ENCODE measurements around the gene DLG4. TPM values are rescaled to one million over a fixed set of nuclear protein-coding genes. Genes with fewer than 3 reads are reported as not detected.
A peak's percentile ranks its signal among the peaks of the same experiment; 100 is the strongest.

DLG4 gene
- total RNA-seq, 1 experiment from 2014 or later, result 38.3 TPM

DNA sequence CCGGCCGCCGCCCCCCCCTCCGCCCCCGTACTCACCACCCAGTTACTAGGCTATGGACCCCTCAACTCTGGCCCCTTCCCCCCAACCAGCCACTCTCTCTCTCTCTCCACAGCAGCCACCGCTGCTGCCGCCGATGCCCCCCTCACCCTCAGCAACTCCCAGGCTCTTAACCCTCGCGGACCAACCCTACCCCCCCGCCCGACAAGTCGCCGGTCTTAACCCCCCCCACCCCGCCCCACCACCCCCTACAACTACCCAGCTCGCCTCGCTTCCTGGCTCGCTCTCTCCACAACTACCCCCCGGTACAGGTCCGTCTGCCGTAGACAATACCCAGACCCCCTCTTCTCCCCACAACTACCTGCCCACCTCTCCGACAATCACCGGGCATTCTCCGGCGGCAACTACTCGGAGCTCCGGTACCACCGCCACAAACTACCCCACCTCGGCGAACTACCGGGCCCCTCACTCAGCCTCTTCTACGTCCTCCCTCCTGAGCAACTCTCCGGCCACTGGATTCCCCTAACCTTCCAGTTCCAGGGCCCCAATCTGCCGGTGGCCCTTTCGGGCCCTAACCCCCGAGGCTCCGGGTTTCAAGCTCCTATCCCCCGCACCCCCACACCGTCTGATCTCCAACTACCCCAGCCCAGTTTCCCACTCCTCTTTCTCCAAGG lies 18.9 kb upstream of the DLG4 start:
- no peak overlapping the region for H4K91ac ChIP-seq (ENCODE audit: insufficient read length, low read depth, low read length)
- no peak overlapping the region for H3K56ac ChIP-seq (ENCODE audit: insufficient read length, low read depth, low read length)
- H2BK12ac ChIP-seq (ENCODE audit: insufficient read length, low read depth, low read length), result no peak overlapping the region
- no peak overlapping the region for H2BK15ac ChIP-seq (ENCODE audit: low read depth, low read length)
- peak overlapping the region; percentile 95 to 97 for H3K4me3 Mint-ChIP-seq
- H3K27ac Mint-ChIP-seq, result peak overlapping the region; percentile 95 to 99 (median 97); a peak in 6 of 7 replicates
- no peak overlapping the region for H4K5ac ChIP-seq (ENCODE audit: insufficient read length, low read depth, low read length)
- WGBS (ENCODE audit: extremely low coverage, insufficient read length, low lambda C conversion rate), result no CpG with 5 or more reads among the region's 39 CpGs
- no peaks in the 10 kb centered on the region for H3K4me1 ChIP-seq (ENCODE audit: insufficient read depth, low read length)
- no peaks in the 10 kb centered on the region for H3K9me3 ChIP-seq (ENCODE audit: control insufficient read depth, low read depth, low read length)
- no peak overlapping the region for H2BK20ac ChIP-seq (ENCODE audit: low read depth, low read length, poor library complexity, severe bottlenecking)
- H4K8ac ChIP-seq (replicated peaks; ENCODE audit: insufficient read length, low read depth, low read length), result no peak overlapping the region
- H2AFZ ChIP-seq (ENCODE audit: low read length), result no peak overlapping the region
- peaks cover 11% of the 10 kb centered on the region for H3K23me2 ChIP-seq (ENCODE audit: insufficient read length, low read depth, low read length, poor library complexity, severe bottlenecking)
- no peaks in the 10 kb centered on the region for H3K27me3 ChIP-seq (ENCODE audit: insufficient read depth, low read length)
- H3K9ac ChIP-seq (ENCODE audit: extremely low read depth, insufficient read length, low read length), result peak overlapping the region; percentile 72
- H3K79me1 ChIP-seq (ENCODE audit: insufficient read depth, low read depth, low read length, poor library complexity, severe bottlenecking), result peaks cover 9% of the 10 kb centered on the region
- H3K36me3 Mint-ChIP-seq (ENCODE audit: insufficient read depth in 1 of 3, low read depth in 3 of 3), result peaks cover 33 to 59% (median 49%) of the 10 kb centered on the region in 3 experiments
- peak overlapping the region; percentile 66 for H3K14ac ChIP-seq (ENCODE audit: insufficient read depth, low read length)
- H2BK120ac ChIP-seq (ENCODE audit: low read depth, low read length, poor library complexity, severe bottlenecking), result no peak overlapping the region
- no peak overlapping the region for H3T11ph ChIP-seq (ENCODE audit: low read length)
- H2AK5ac ChIP-seq (ENCODE audit: insufficient read length, low read length), result no peak overlapping the region
- peak overlapping the region; percentile 51 for H3K18ac ChIP-seq (ENCODE audit: insufficient read length, low read depth, low read length)
- no peaks in the 10 kb centered on the region for H4K20me1 ChIP-seq (ENCODE audit: control insufficient read depth, insufficient read depth, insufficient read length)
- no peak overlapping the region for H3K23ac ChIP-seq (ENCODE audit: insufficient read length, low read depth, low read length)
- H3K27me3 Mint-ChIP-seq (ENCODE audit: low read depth), result no peaks in the 10 kb centered on the region; the same call in 1 of the 2 replicates
- H3K27ac ChIP-seq (ENCODE audit: insufficient read length, low read depth, low read length), result no peak overlapping the region
- DNase-seq, result peak; percentile 58
- H3K4me2 ChIP-seq (ENCODE audit: insufficient read depth, insufficient read length, low read length), result peak overlapping the region; percentile 53
- H2BK5ac ChIP-seq (ENCODE audit: insufficient read length, low read length), result no peak overlapping the region
- peaks cover 9% of the 10 kb centered on the region; the same call in 1 of the 2 replicates for H3K79me2 ChIP-seq (ENCODE audit: insufficient read depth, low read length)
- H3K9me3 Mint-ChIP-seq, result peaks cover 0 to 2% of the 10 kb centered on the region in 2 experiments; a peak in 2 of 5 replicates
- TF ChIP-seq CTCF (conservative IDR thresholded peaks at IDR 0.05), result no peak
- no peak overlapping the region for H3K4ac ChIP-seq (ENCODE audit: low read depth, low read length)
- H3K4me1 Mint-ChIP-seq, result peaks cover 42 to 55% of the 10 kb centered on the region in 2 experiments

Data from H9 (cell line).